ENCODE results near the gene RPS4Y2. TPM values are rescaled to one million over a fixed set of nuclear protein-coding genes. Genes with fewer than 3 reads are reported as not detected.

Gene RPS4Y2
- total RNA-seq, 1 experiment from 2014 or later, result not detected

- Histone ChIP-seq H3K27me3 (replicated peaks; ENCODE audit: insufficient read depth, low read depth, low read length, poor library complexity) (no peaks in the 10 kb centered on the region), H3K4me3 (ENCODE audit: low read depth, low read length, poor library complexity, severe bottlenecking) (no peak overlapping the region), H3K36me3 (ENCODE audit: insufficient read depth, low read length, poor library complexity, severe bottlenecking) (no peaks in the 10 kb centered on the region), H3K27ac (ENCODE audit: low read depth, low read length, poor library complexity, severe bottlenecking) (no peak overlapping the region), H3K4me1 (ENCODE audit: insufficient read depth, low read length, poor library complexity, severe bottlenecking) (no peaks in the 10 kb centered on the region), H3K9me3 (ENCODE audit: low read depth, low read length, poor library complexity, severe bottlenecking) (no peaks in the 10 kb centered on the region)
- no TSS peak for BruUV-seq (replicated peaks)
- no peak for TF ChIP-seq CTCF (conservative IDR thresholded peaks at IDR 0.05; ENCODE audit: low read depth, low read length)
- ChIA-PET POLR2A (ENCODE audit: low non-redundant PET) (no interaction called here), CTCF (no interaction called here)
- intact Hi-C loops (cut with micrococcal nuclease; ENCODE audit: unreplicated experiment), result no loop called here
- DNase-seq (ENCODE audit: low spot score), result no peak
Measured at GRCh38 chrY:20745060-20745459, 10.8 kb upstream of the RPS4Y2 start.

- TF ChIP-seq EZH2 (IDR thresholded peaks at IDR 0.05; ENCODE audit: borderline replicate concordance, low read depth, low read length, poor library complexity, severe bottlenecking), result no peak
- no peak for TF ChIP-seq CTCF (conservative IDR thresholded peaks at IDR 0.05; ENCODE audit: low read depth, low read length)
- Histone ChIP-seq H3K4me1 (ENCODE audit: insufficient read depth, low read length, poor library complexity, severe bottlenecking) (no peaks in the 10 kb centered on the region), H3K4me3 (ENCODE audit: low read depth, low read length, poor library complexity, severe bottlenecking) (no peak overlapping the region), H3K27me3 (replicated peaks; ENCODE audit: insufficient read depth, low read depth, low read length, poor library complexity) (no peaks in the 10 kb centered on the region), H3K9me3 (ENCODE audit: low read depth, low read length, poor library complexity, severe bottlenecking) (no peaks in the 10 kb centered on the region), H3K27ac (ENCODE audit: low read depth, low read length, poor library complexity, severe bottlenecking) (no peak overlapping the region), H3K36me3 (ENCODE audit: insufficient read depth, low read length, poor library complexity, severe bottlenecking) (no peaks in the 10 kb centered on the region)
- CTCF ChIA-PET, result no interaction called here
- no TSS peak for BruUV-seq (replicated peaks)
- POLR2A ChIA-PET (ENCODE audit: low non-redundant PET), result no interaction called here
- DNase-seq (ENCODE audit: low spot score), result no peak
- intact Hi-C loops (cut with micrococcal nuclease; ENCODE audit: unreplicated experiment), result no loop called here
Measured at GRCh38 chrY:20746919-20747318, 9.0 kb upstream of the RPS4Y2 start.

GRCh38 chrY:20763869-20764268 lies 8.0 kb downstream of the RPS4Y2 start:
- H3K27me3 ChIP-seq (replicated peaks; ENCODE audit: insufficient read depth, low read depth, low read length, poor library complexity), result no peaks in the 10 kb centered on the region
- POLR2A ChIA-PET (ENCODE audit: low non-redundant PET), result no interaction called here
- CTCF ChIA-PET, result no interaction called here
- no peaks in the 10 kb centered on the region for H3K4me1 ChIP-seq (ENCODE audit: insufficient read depth, low read length, poor library complexity, severe bottlenecking)
- intact Hi-C loops (cut with micrococcal nuclease; ENCODE audit: unreplicated experiment), result no loop called here
- DNase-seq (ENCODE audit: low spot score), result no peak
- H3K36me3 ChIP-seq (ENCODE audit: insufficient read depth, low read length, poor library complexity, severe bottlenecking), result no peaks in the 10 kb centered on the region
- H3K27ac ChIP-seq (ENCODE audit: low read depth, low read length, poor library complexity, severe bottlenecking), result no peak overlapping the region
- H3K4me3 ChIP-seq (ENCODE audit: low read depth, low read length, poor library complexity, severe bottlenecking), result no peak overlapping the region
- TF ChIP-seq CTCF (conservative IDR thresholded peaks at IDR 0.05; ENCODE audit: low read depth, low read length) (no peak), EZH2 (IDR thresholded peaks at IDR 0.05; ENCODE audit: borderline replicate concordance, low read depth, low read length, poor library complexity, severe bottlenecking) (no peak)
- no TSS peak for BruUV-seq (replicated peaks)
- no peaks in the 10 kb centered on the region for H3K9me3 ChIP-seq (ENCODE audit: low read depth, low read length, poor library complexity, severe bottlenecking)
